ENCODE data around the gene TMEM143.

TMEM143 gene

DNA sequence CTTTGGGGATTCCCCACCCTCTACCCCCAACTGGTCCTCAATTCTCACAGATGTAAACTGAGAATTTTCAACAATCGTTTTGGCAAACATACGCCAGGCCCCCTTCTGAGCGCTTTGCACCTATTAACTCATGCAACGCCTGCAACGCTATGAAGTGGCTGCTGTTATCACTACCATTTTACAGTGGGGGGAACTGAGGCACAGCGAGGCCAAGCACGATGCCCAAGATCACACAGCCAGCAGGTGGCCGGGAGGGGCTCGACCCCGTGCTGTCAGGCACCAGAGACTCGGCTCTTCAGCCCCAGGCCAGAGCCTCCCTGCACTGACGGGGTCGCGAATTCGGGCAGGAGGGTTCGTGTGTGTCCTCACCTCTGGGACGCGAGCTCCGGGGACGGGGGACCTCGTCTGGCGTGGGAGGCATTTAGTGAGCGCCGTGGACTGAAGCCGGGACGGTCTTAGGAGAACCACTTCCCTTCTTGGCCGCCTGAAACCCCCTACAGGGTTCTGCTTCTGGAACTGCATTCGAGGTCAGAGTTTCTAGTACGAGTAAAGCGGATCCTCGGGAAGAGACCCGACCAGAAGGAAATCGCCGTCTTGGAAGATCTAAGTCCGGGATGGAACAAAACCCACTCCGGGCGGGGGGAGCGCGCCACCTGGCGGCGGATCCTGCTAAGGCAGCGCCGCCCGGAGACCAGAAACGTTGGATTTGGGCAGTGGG lies 72.8 kb downstream of the TMEM143 start:
- Histone ChIP-seq H3K27me3 (ENCODE audit: control insufficient read depth in 1 of 2, insufficient read depth in 2 of 2, low read length in 2 of 2) (peaks cover 5 to 11% of the 10 kb centered on the region in 2 donors), H3K27ac (ENCODE audit: low read length) (no peak overlapping the region), H3K36me3 (ENCODE audit: control insufficient read depth in 2 of 2, insufficient read depth in 2 of 2, low read length in 2 of 2) (no peaks in the 10 kb centered on the region), H3K9ac (ENCODE audit: low read length in 2 of 2) (peak overlapping the region; percentile 44 to 47), H3K4me3 (ENCODE audit: low read length in 2 of 2) (peak overlapping the region; percentile 44 to 73), H3K4me1 (ENCODE audit: control insufficient read depth, insufficient read depth, low read length) (peaks cover 14% of the 10 kb centered on the region), H3K9me3 (ENCODE audit: control insufficient read depth in 2 of 2, low read length in 2 of 2) (peaks cover under 1 to 6% of the 10 kb centered on the region in 2 donors)

DNA sequence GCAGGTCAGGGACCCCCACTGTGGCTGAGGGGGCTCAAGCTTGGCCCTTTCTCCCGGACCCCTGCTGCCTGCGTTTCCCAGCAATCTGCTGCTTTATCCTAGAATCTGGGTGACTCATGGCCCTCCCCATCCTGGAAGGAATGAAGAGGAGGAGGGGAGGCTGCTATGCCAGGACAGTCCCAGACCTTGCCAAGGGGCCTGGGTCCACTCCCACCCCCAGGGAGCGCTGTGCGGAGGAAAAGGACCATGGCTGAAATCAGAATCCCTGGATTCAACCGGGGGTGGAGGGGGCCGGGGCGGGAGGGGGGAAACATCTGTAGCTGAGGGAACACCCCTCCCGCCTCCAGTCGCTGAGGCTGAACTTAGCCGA lies 73.4 kb downstream of the TMEM143 start:
- Histone ChIP-seq H3K4me1 (ENCODE audit: control insufficient read depth, insufficient read depth, low read length) (peaks cover 14% of the 10 kb centered on the region), H3K36me3 (ENCODE audit: control insufficient read depth in 2 of 2, insufficient read depth in 2 of 2, low read length in 2 of 2) (no peaks in the 10 kb centered on the region), H3K4me3 (ENCODE audit: low read length in 2 of 2) (peak overlapping the region in 1 of 2 donors; percentile 73), H3K9me3 (ENCODE audit: control insufficient read depth in 2 of 2, low read length in 2 of 2) (peaks cover 2 to 8% of the 10 kb centered on the region in 2 donors), H3K9ac (ENCODE audit: low read length in 2 of 2) (no peak overlapping the region), H3K27ac (ENCODE audit: low read length) (no peak overlapping the region), H3K27me3 (ENCODE audit: control insufficient read depth in 1 of 2, insufficient read depth in 2 of 2, low read length in 2 of 2) (peaks cover 5 to 11% of the 10 kb centered on the region in 2 donors)

DNA sequence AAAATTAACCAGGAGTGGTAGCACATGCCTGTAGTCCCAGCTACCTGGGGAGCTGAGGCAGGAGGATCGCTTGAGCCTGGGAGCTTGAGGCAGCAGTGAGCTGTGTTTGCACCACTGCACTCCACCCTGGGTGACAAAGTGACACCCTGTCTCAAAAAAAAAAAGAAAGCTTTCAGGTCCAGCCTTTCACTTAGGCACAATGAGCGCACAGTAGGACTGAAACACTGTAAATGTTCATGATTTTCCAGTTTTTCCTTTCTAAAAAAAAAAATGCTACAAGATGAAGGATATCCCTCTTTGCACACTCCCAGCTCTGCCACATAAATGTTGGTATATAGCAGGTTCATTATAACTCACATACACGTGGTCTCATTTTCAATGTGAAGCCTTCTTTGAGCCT lies 76.0 kb downstream of the TMEM143 start:
- H3K36me3 ChIP-seq (ENCODE audit: control insufficient read depth in 2 of 2, insufficient read depth in 2 of 2, low read length in 2 of 2), result no peaks in the 10 kb centered on the region
- peaks cover 7 to 12% of the 10 kb centered on the region in 2 donors for H3K9me3 ChIP-seq (ENCODE audit: control insufficient read depth in 2 of 2, low read length in 2 of 2)
- H3K9ac ChIP-seq (ENCODE audit: low read length in 2 of 2), result no peak overlapping the region
- peaks cover 14% of the 10 kb centered on the region for H3K4me1 ChIP-seq (ENCODE audit: control insufficient read depth, insufficient read depth, low read length)
- H3K4me3 ChIP-seq (ENCODE audit: low read length in 2 of 2), result no peak overlapping the region
- H3K27me3 ChIP-seq (ENCODE audit: control insufficient read depth in 1 of 2, insufficient read depth in 2 of 2, low read length in 2 of 2), result peaks cover 5 to 12% of the 10 kb centered on the region in 2 donors
- H3K27ac ChIP-seq (ENCODE audit: low read length), result no peak overlapping the region

DNA sequence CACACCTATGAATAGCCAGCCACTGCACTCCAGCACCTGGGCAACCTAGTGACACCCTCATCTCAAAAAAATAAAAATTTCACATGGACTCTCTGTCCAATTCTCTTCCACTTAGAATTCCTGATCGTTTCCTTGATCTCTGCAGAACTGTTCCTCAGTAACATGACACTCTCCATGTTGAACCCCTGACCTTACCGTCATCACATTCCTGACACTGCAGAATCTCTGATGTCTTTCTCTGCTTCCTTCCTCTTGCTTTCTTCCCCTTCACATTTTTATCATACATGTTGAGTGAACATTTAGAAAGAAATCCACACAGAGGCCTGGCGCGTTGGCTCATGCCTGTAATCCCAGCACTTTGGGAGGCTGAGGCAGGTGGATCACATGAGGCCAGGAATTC lies 78.8 kb downstream of the TMEM143 start:
- H3K36me3 ChIP-seq (ENCODE audit: control insufficient read depth in 2 of 2, insufficient read depth in 2 of 2, low read length in 2 of 2), result no peaks in the 10 kb centered on the region
- H3K4me1 ChIP-seq (ENCODE audit: control insufficient read depth, insufficient read depth, low read length), result no peaks in the 10 kb centered on the region
- no peak overlapping the region for H3K9ac ChIP-seq (ENCODE audit: low read length in 2 of 2)
- peaks cover 0 to 7% of the 10 kb centered on the region in 2 donors for H3K27me3 ChIP-seq (ENCODE audit: control insufficient read depth in 1 of 2, insufficient read depth in 2 of 2, low read length in 2 of 2)
- no peak overlapping the region for H3K4me3 ChIP-seq (ENCODE audit: low read length in 2 of 2)
- H3K27ac ChIP-seq (ENCODE audit: low read length), result no peak overlapping the region
- peaks cover 7 to 12% of the 10 kb centered on the region in 2 donors for H3K9me3 ChIP-seq (ENCODE audit: control insufficient read depth in 2 of 2, low read length in 2 of 2)

DNA sequence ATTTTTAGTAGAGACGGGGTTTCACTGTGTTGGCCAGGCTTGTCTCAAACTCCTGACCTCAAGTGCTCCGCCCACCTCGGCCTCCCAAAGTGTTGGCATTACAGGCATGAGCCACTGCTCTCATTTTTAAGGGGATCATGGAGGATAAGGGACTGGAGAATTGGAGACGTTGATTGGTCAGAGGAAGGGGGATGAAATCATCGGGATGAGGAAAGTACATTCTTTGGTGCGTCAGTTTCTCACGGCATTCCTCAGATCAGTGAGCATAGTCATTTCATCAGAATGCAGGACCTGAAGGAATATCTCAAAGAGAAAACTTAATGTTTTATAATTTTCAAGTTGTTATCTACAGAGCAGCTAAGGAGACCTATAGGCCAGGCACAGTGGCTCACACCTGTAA lies 79.8 kb downstream of the TMEM143 start:
- Histone ChIP-seq H3K9ac (ENCODE audit: low read length in 2 of 2) (no peak overlapping the region), H3K4me3 (ENCODE audit: low read length in 2 of 2) (no peak overlapping the region), H3K27me3 (ENCODE audit: control insufficient read depth in 1 of 2, insufficient read depth in 2 of 2, low read length in 2 of 2) (peaks cover 0 to 7% of the 10 kb centered on the region in 2 donors), H3K27ac (ENCODE audit: low read length) (no peak overlapping the region), H3K9me3 (ENCODE audit: control insufficient read depth in 2 of 2, low read length in 2 of 2) (peaks cover 7 to 12% of the 10 kb centered on the region in 2 donors), H3K36me3 (ENCODE audit: control insufficient read depth in 2 of 2, insufficient read depth in 2 of 2, low read length in 2 of 2) (no peaks in the 10 kb centered on the region), H3K4me1 (ENCODE audit: control insufficient read depth, insufficient read depth, low read length) (no peaks in the 10 kb centered on the region)
